ENCODE measurements around the gene NEMP1. TPM values are rescaled to one million over a fixed set of nuclear protein-coding genes. Genes with fewer than 3 reads are reported as not detected.

The NEMP1 gene
- total RNA-seq, 1 donor from 2014 or later = 79.8 TPM

- Mint-ChIP-seq H3K4me3 (ENCODE audit: low read depth) (peak overlapping the region; percentile 77), H3K9me3 (no peaks in the 10 kb centered on the region), H3K4me1 (ENCODE audit: low read depth) (peaks cover 60% of the 10 kb centered on the region), H3K36me3 (ENCODE audit: low read depth) (peaks cover 86% of the 10 kb centered on the region), H3K27me3 (ENCODE audit: low read depth) (no peaks in the 10 kb centered on the region), H3K27ac (peak overlapping the region; percentile 89)
- intact Hi-C loops (cut with micrococcal nuclease) = loop anchor here (1.0 kb wide), 1 partner anchor 24 kb away; no protein-coding TSS in a partner anchor
- no peak for DNase-seq (ENCODE audit: low spot score)
Observed at GRCh38 chr12:57092876-57093414, 14.4 kb upstream of the NEMP1 start.

- Mint-ChIP-seq H3K9me3 (no peaks in the 10 kb centered on the region), H3K4me3 (ENCODE audit: low read depth) (peak overlapping the region; percentile 58), H3K27ac (peak overlapping the region; percentile 66), H3K36me3 (ENCODE audit: low read depth) (peaks cover 83% of the 10 kb centered on the region), H3K4me1 (ENCODE audit: low read depth) (peaks cover 63% of the 10 kb centered on the region), H3K27me3 (ENCODE audit: low read depth) (no peaks in the 10 kb centered on the region)
- intact Hi-C loops (cut with micrococcal nuclease) = no loop called here
- no peak for DNase-seq (ENCODE audit: low spot score)
Observed at GRCh38 chr12:57092529-57092862, 13.9 kb upstream of the NEMP1 start.

- Mint-ChIP-seq H3K4me3 (ENCODE audit: low read depth) (peak overlapping the region; percentile 58), H3K9me3 (no peaks in the 10 kb centered on the region), H3K27me3 (ENCODE audit: low read depth) (no peaks in the 10 kb centered on the region), H3K4me1 (ENCODE audit: low read depth) (peaks cover 57% of the 10 kb centered on the region), H3K27ac (peak overlapping the region; percentile 66), H3K36me3 (ENCODE audit: low read depth) (peaks cover 77% of the 10 kb centered on the region)
- intact Hi-C loops (cut with micrococcal nuclease) = no loop called here
- no peak for DNase-seq (ENCODE audit: low spot score)
Observed at GRCh38 chr12:57091638-57092528, 13.3 kb upstream of the NEMP1 start.

GRCh38 chr12:57090924-57091637 lies 12.5 kb upstream of the NEMP1 start:
- H3K27me3 Mint-ChIP-seq (ENCODE audit: low read depth) = no peaks in the 10 kb centered on the region
- peaks cover 59% of the 10 kb centered on the region for H3K4me1 Mint-ChIP-seq (ENCODE audit: low read depth)
- intact Hi-C loops (cut with micrococcal nuclease) = no loop called here
- peaks cover 69% of the 10 kb centered on the region for H3K36me3 Mint-ChIP-seq (ENCODE audit: low read depth)
- H3K9me3 Mint-ChIP-seq = no peaks in the 10 kb centered on the region
- peak overlapping the region; percentile 99 for H3K4me3 Mint-ChIP-seq (ENCODE audit: low read depth)
- DNase-seq (ENCODE audit: low spot score) = no peak
- peak overlapping the region; percentile 59 for H3K27ac Mint-ChIP-seq

- intact Hi-C loops (cut with micrococcal nuclease) = no loop called here
- Mint-ChIP-seq H3K27ac (peak overlapping the region; percentile 59), H3K36me3 (ENCODE audit: low read depth) (peaks cover 63% of the 10 kb centered on the region)
Observed at GRCh38 chr12:57090490-57090889, 11.9 kb upstream of the NEMP1 start.

GRCh38 chr12:57089271-57090245 lies 11.0 kb upstream of the NEMP1 start:
- H3K4me3 Mint-ChIP-seq (ENCODE audit: low read depth) = peak overlapping the region; percentile 99
- peaks cover 59% of the 10 kb centered on the region for H3K36me3 Mint-ChIP-seq (ENCODE audit: low read depth)
- intact Hi-C loops (cut with micrococcal nuclease) = loop anchor here (1.0 to 5.0 kb wide), 4 partner anchors 20 to 452 kb away; partner anchors contain the start of genes DDIT3, MBD6 and SHMT2
- peaks cover 65% of the 10 kb centered on the region for H3K4me1 Mint-ChIP-seq (ENCODE audit: low read depth)
- no peaks in the 10 kb centered on the region for H3K27me3 Mint-ChIP-seq (ENCODE audit: low read depth)
- H3K9me3 Mint-ChIP-seq = no peaks in the 10 kb centered on the region
- H3K27ac Mint-ChIP-seq = peak overlapping the region; percentile 88
- DNase-seq (ENCODE audit: low spot score) = peak; percentile 54

More at GRCh38 chr12:57090490-57090889, 11.9 kb upstream of the NEMP1 start:
- H3K4me3 Mint-ChIP-seq (ENCODE audit: low read depth) = peak overlapping the region; percentile 99
- no peaks in the 10 kb centered on the region for H3K9me3 Mint-ChIP-seq
- no peak for DNase-seq (ENCODE audit: low spot score)
- H3K4me1 Mint-ChIP-seq (ENCODE audit: low read depth) = peaks cover 64% of the 10 kb centered on the region
- H3K27me3 Mint-ChIP-seq (ENCODE audit: low read depth) = no peaks in the 10 kb centered on the region

GRCh38 chr12:57088354-57089270 lies 10.0 kb upstream of the NEMP1 start, which contains the start of gene NAB2:
NAB2 (plus strand) TSS chr12:57089114; CDS start chr12:57089272, 158 bp downstream.
- Mint-ChIP-seq H3K27ac (peak within 1 kb of the TSS; percentile 98), H3K4me3 (ENCODE audit: low read depth) (peak within 1 kb of the TSS; percentile 99), H3K36me3 (ENCODE audit: low read depth) (peaks cover 54% of the 10 kb centered on the region), H3K9me3 (no peaks in the 10 kb centered on the region), H3K27me3 (ENCODE audit: low read depth) (no peaks in the 10 kb centered on the region), H3K4me1 (ENCODE audit: low read depth) (peaks cover 62% of the 10 kb centered on the region)
- intact Hi-C loops (cut with micrococcal nuclease) = loop anchor here (1.0 to 5.0 kb wide), 6 partner anchors 10 to 451 kb away; partner anchors contain the start of genes DDIT3, MBD6, NEMP1 and PTGES3
- peak; percentile 91 for DNase-seq (ENCODE audit: low spot score)

GRCh38 chr12:57087691-57088353 lies 9.2 kb upstream of the NEMP1 start:
- Mint-ChIP-seq H3K4me3 (ENCODE audit: low read depth) (peak overlapping the region; percentile 94), H3K36me3 (ENCODE audit: low read depth) (peaks cover 46% of the 10 kb centered on the region), H3K27me3 (ENCODE audit: low read depth) (no peaks in the 10 kb centered on the region), H3K4me1 (ENCODE audit: low read depth) (peaks cover 60% of the 10 kb centered on the region), H3K9me3 (no peaks in the 10 kb centered on the region), H3K27ac (peak overlapping the region; percentile 98)
- intact Hi-C loops (cut with micrococcal nuclease) = loop anchor here (1.0 to 5.0 kb wide), 8 partner anchors 10 to 451 kb away; partner anchors contain the start of genes DDIT3, MBD6, NACA and NEMP1
- DNase-seq (ENCODE audit: low spot score) = peak; percentile 61

GRCh38 chr12:57087010-57087690 lies 8.6 kb upstream of the NEMP1 start:
- Mint-ChIP-seq H3K36me3 (ENCODE audit: low read depth) (peaks cover 39% of the 10 kb centered on the region), H3K27ac (peak overlapping the region; percentile 98), H3K27me3 (ENCODE audit: low read depth) (no peaks in the 10 kb centered on the region), H3K9me3 (no peaks in the 10 kb centered on the region), H3K4me3 (ENCODE audit: low read depth) (peak overlapping the region; percentile 94), H3K4me1 (ENCODE audit: low read depth) (peaks cover 53% of the 10 kb centered on the region)
- peak; percentile 73 for DNase-seq (ENCODE audit: low spot score)
- intact Hi-C loops (cut with micrococcal nuclease) = loop anchor here (1.0 to 5.0 kb wide), 6 partner anchors 22 to 450 kb away; partner anchors contain the start of genes DDIT3, MBD6, NACA and SHMT2

- intact Hi-C loops (cut with micrococcal nuclease) = loop anchor here (1.0 to 5.0 kb wide), 6 partner anchors 22 to 449 kb away; partner anchors contain the start of genes DDIT3, MBD6, NACA and SHMT2
- Mint-ChIP-seq H3K9me3 (no peaks in the 10 kb centered on the region), H3K36me3 (ENCODE audit: low read depth) (peaks cover 33% of the 10 kb centered on the region), H3K27ac (peak overlapping the region; percentile 98), H3K4me3 (ENCODE audit: low read depth) (peak overlapping the region; percentile 89), H3K4me1 (ENCODE audit: low read depth) (peaks cover 47% of the 10 kb centered on the region), H3K27me3 (ENCODE audit: low read depth) (no peaks in the 10 kb centered on the region)
- no peak for DNase-seq (ENCODE audit: low spot score)
Observed at GRCh38 chr12:57086493-57087009, 8.0 kb upstream of the NEMP1 start.
